Measurements from ENCODE around the gene BTF3.

DNA sequence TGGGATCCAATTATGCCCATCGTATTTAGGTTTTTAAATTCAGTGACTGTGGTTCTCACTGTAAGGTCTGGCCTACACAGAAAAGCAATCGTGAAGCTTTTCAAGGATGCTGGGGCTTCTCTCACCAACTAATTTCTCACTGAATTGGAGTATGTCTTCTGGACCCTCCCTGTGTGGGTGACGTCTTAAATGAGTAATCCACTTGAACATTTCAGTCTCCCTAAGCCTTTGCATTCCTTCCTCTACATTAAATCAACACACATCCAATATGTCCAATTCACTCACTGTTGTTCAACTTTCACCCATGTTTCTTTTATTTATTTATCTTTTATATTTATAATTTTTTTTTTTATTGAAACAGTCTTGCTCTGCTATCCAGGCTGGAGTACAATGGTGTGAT, 12.5 kb upstream of the BTF3 start:
- no peak for TF ChIP-seq EZH2 (IDR thresholded peaks at IDR 0.05; ENCODE audit: borderline replicate concordance, low read depth, low read length, severe bottlenecking)
- TF ChIP-seq, protein P1, sequence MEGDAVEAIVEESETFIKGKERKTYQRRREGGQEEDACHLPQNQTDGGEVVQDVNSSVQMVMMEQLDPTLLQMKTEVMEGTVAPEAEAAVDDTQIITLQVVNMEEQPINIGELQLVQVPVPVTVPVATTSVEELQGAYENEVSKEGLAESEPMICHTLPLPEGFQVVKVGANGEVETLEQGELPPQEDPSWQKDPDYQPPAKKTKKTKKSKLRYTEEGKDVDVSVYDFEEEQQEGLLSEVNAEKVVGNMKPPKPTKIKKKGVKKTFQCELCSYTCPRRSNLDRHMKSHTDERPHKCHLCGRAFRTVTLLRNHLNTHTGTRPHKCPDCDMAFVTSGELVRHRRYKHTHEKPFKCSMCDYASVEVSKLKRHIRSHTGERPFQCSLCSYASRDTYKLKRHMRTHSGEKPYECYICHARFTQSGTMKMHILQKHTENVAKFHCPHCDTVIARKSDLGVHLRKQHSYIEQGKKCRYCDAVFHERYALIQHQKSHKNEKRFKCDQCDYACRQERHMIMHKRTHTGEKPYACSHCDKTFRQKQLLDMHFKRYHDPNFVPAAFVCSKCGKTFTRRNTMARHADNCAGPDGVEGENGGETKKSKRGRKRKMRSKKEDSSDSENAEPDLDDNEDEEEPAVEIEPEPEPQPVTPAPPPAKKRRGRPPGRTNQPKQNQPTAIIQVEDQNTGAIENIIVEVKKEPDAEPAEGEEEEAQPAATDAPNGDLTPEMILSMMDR (IDR thresholded peaks at IDR 0.05; ENCODE audit: extremely low read depth in 1 of 2, insufficient read depth in 1 of 2, low read depth in 1 of 2, low read length in 2 of 2) = no peak
- TF ChIP-seq, protein P2, sequence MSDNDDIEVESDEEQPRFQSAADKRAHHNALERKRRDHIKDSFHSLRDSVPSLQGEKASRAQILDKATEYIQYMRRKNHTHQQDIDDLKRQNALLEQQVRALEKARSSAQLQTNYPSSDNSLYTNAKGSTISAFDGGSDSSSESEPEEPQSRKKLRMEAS (IDR thresholded peaks at IDR 0.05; ENCODE audit: insufficient read depth, insufficient read length) = no peak
- no peak for TF ChIP-seq POLR2AphosphoS5 (IDR thresholded peaks at IDR 0.05; ENCODE audit: insufficient read depth, low read depth, low read length)
- no peak for TF ChIP-seq POLR2A (IDR thresholded peaks at IDR 0.05; ENCODE audit: low read depth, low read length)
- no peak for TF ChIP-seq GATA2 (IDR thresholded peaks at IDR 0.05; ENCODE audit: insufficient read depth, insufficient read length, low read depth, low read length)
- TF ChIP-seq MYC (IDR thresholded peaks at IDR 0.05; ENCODE audit: low read depth, low read length) = no peak

Measured in endothelial cell of umbilical vein (primary cell).